H54 (cell line): ENCODE data around the gene PANX2.

ENCODE experiments used
- DNase-seq: peaks from one replicate; pipeline ENCODE4 v3.0.0; 2011; ENCODE audit warnings: low spot score, mixed read lengths; ENCODE audit not compliant: insufficient read length
- FAIRE-seq: peaks from 3 replicates; lab custom pipeline; 2011; peaks lifted over from hg19 to GRCh38; lab: Jason Lieb, UNC
- POLR2A ChIP-seq: IDR thresholded peaks from 2 replicates; pipeline ENCODE4 v1.6.1; 2011; ENCODE audit warnings: low read depth, mild to moderate bottlenecking, low read length

PANX2 gene

DNA sequence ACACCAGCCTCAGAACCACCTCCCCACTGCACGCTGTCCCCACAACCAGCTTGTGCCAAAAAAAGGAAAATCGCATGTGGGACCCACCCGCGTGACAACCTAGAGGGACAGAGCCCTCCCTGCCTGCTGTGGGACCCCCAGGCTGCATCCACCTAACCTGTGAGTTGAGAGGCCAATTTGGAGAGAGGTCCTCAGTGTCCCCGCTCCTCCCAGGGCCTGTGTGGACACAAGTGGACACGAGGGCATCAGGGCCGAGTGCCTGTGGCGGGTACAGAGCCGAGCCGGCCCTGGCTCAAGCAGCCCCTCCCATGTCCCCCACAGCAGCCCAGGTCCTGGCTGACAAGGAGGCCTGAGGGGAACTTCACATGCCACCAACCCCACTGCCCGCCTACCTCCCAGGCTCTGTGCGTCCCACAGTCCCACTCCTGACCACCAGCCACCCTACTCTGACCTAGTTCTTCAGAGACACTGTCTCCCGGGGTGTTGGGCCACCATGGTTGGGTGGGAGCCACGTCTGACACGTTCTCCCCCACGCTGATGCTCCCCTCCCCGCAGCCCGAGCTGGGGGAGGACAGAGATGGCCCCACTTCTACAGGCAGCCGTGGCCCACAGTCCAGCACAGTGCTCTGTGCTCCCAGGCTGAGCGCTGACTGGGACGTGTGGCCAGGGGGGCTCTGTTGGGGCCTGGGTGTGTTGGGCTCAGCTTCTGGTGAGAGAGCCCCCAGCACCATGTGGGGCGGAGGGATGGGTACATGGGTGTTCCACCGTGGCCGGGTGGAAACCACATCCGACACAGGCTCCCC lies 49.5 kb downstream of the PANX2 start:
- no peak for TF ChIP-seq POLR2A
- FAIRE-seq (no peak), DNase-seq (no peak)

GRCh38 chr22:50220603-50221409 lies 50.3 kb downstream of the PANX2 start:
- TF ChIP-seq POLR2A, result no peak
- no peak for DNase-seq
- FAIRE-seq, result no peak

DNA sequence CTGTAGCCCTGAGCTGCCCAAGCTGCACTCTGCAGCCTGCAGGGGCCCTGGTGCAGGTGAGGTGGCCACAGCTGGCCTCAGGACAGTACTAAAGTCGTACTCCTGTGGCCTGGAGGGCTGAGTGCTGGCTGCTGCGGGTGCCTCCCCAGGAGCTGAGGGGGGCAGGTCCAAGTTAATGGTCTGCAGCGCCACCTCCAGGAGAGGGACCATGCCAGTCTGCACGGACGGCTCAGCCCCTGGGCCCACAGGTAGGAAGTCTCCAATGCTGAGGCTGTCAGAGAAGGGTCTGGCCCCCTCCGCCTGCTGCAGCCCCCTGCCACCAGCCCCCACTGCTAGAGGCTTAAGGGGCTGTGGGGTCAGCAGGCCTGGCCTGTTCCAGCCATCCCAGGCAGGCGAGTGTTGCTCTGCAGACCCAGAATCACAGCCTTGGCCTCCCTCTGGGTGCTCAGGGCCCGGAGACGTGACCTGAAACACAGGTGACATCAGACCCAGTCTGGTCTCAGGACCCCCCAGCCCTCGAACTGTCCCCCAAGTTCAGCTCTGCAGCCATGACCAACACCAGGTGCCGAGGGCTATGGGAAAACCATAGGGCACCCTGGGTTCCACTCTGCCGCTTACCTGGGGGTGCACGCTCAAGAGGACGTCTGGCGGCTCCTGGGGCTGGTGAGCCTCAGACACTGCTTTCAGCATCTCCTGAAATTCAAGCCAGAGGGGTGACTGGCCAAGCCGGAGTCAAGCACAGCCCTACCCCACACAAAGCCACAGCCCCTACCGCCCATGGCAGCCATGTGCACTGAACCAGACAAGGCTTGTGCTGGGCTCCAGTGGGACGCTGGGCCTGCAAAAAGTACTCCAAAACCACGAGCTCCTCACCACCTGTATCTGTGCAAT lies 51.1 kb downstream of the PANX2 start:
- no peak for TF ChIP-seq POLR2A
- no peak for FAIRE-seq

GRCh38 chr22:50222508-50222907 lies 52.0 kb downstream of the PANX2 start:
- FAIRE-seq (no peak), DNase-seq (no peak)
- no peak for TF ChIP-seq POLR2A

More for the DNA sequence above, 51.1 kb downstream of the PANX2 start:
- no peak for DNase-seq

DNA sequence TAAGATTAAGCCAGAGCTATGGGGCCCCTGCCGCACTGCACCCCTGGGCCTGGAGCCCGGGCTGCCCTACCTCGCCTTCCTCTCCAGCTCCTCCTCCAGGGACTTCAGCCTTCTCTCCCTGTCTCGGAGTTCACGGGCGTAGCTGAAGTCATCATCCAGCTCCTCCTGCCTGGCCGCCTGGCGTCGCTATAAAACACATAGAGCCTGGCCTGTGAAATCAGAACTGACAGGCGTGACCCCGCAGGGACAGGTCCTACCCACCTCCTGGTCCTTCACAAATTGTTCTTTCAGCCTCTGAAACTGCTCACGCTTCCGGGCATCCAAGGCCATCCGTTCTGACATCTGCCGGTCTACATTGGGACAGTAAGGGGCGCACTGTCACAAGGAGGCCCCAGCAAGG lies 53.5 kb downstream of the PANX2 start:
- TF ChIP-seq POLR2A, result no peak
- DNase-seq, result no peak
- no peak for FAIRE-seq

DNA sequence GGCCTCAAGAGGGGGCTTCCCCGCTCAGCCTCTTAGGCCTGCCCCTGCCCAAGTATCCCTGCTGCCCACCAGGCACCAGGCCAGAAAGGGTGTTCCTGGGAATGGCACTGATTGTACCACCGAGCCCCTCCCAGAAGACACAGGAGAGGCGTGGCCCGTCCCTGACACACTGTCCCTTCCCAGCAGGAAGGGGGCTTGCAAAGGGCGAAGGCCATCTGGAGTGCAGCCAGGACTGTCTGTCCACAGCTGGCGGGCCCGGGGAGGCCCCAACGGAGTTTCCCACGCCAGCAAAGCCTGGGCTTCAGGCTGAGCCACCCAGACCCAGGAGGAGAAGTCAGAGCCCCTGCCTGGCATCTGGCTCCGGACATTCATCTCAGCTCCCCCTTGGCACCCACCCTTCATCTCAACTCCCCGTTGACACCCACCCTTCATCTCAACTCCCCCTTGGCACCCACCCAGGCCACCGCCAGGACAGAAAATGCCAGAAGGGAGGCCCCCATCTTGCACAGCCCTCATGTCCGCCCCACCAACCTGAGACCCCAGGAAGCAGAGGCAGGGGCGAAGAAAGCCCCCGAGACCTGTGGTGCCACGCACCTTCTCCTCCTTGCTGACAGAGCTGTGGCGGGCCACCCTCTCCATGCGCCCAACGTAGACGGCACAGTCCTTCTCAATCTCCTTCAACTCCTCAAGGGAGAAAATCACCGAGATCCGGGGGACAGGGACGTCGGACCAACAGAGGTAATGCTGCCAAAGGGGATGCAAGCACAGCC lies 54.9 kb downstream of the PANX2 start:
- no peak for TF ChIP-seq POLR2A
- no peak for FAIRE-seq
- no peak for DNase-seq

GRCh38 chr22:50226063-50226874 lies 55.7 kb downstream of the PANX2 start:
- DNase-seq (no peak), FAIRE-seq (no peak)
- no peak for TF ChIP-seq POLR2A

DNA sequence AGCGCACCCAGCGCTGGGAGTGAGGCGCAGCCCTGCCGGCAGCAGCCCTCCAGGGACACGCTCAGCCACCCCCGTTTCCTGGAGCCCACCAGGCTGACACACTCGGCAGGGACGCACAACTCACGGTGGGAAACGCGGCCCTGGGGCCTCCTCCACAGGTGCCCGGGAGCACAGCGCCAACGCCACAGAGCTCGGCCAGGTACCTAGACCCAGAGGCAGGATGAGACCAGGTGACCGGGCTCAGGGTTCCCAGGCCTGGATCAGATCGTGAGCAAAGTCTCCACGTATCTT lies 56.3 kb downstream of the PANX2 start:
- TF ChIP-seq POLR2A, result no peak
- DNase-seq, result no peak
- FAIRE-seq, result no peak

GRCh38 chr22:50227579-50228215 lies 57.2 kb downstream of the PANX2 start:
- FAIRE-seq, result no peak
- DNase-seq, result no peak
- no peak for TF ChIP-seq POLR2A

DNA sequence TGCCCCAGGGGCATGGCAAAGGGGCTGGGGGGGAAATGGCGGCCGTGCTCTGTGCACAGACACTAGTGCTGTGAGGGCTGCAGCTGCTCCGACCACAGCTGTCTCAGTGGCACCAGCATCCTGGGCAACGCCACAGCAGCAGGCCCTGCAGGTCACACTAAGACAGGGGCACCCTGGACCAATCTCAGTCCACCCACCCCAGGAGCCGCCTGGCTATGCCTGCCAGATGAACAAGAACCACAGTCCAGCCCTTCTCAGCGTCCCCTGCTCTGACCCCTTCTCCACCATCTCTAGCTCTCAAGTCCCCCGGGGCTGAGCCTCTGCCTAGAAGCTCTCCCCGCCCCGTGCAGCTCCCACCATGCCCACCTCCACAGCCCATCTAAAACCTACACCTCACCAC lies 57.8 kb downstream of the PANX2 start:
- DNase-seq, result no peak
- no peak for TF ChIP-seq POLR2A
- FAIRE-seq, result no peak

- no peak for TF ChIP-seq POLR2A
- no peak for FAIRE-seq
- no peak for DNase-seq
These were observed 58.8 kb downstream of the PANX2 start for GRCh38 chr22:50229370-50229769.
